Mesenteric fat pad (tissue), 1 donor: ENCODE data around the gene MROH7. TPM values are rescaled to one million over a fixed set of nuclear protein-coding genes. Genes with fewer than 3 reads are reported as not detected.

ENCODE experiments used
- DNase-seq: peaks from one replicate; pipeline ENCODE4 v3.0.0-alpha.2; 2020; ENCODE audit warnings: low spot score
- total RNA-seq: library from RNA; stranded (reverse); fragmentation: NEBNext Ultra II Directional; extraction: Animal tissue kit (Norgen Biotek cat#: 25700); gene quantifications from one replicate; pipeline ENCODE4 v1.2.1, GENCODE V29; 2021
- donor health status: DM: yes; HTN: yes; CAD: no.

MROH7 gene
- total RNA-seq, 1 donor from 2014 or later: 2.4 TPM

DNA sequence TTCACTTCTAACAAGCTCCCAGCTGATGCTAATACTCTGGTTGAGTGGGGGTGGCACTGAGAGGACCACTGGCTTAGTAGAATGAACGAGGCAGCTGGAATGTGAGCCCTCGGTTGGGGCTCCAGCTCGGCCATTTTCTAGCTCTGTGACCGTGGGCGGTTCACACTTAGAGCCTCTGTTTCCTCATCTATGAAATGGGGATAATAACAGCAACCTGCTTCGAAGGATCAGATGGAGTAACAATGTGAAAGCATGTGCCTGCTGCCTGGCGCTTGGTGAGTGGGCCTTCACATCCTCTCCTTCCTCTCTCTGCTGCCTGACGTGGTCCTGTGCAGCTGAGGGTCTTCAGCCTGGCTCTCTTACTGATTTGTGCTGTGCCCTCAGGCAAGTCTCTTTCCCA is 53.2 kb downstream of the MROH7 start:
- DNase-seq: no peak

- no peak for DNase-seq
Observed at GRCh38 chr1:54695221-54695620, 53.6 kb downstream of the MROH7 start.

DNA sequence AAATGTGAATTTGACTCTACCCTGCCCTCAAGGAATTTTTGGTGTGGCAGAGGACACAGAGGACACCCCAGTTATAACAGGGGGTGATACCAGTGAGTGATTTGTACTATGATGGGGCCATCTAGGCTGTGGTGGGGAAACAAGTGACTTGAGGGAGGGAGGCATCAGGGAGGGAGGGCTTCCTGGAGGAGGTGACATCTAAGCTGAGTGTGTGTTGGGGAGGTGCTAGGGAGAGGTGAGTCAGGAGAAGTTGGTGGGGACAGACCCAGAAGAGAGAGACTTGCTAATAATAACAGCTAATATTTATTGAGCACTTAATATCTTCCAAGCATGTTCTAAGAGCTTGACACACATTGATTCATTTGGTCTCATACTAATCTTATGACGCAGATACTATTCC is 54.2 kb downstream of the MROH7 start:
- no peak for DNase-seq

DNA sequence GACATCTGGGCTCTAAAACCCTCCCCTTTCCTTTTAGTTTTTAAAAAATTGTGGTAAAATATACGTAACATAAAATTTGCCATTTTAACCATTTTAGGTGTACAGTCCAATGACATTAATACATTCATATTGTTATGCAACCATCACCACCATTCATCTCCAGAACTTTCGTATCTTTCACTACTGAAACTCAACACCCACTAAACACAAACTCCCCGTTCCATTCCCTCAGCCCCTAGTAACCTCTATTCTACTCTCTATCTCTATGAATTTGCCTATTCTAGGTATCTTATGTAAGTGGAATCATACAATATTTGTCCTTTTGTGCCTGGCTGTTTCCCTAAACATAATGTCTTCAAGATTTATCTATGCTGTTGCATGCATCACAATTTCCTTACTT is 54.7 kb downstream of the MROH7 start:
- no peak for DNase-seq

- peak; percentile 74 for DNase-seq
Observed at GRCh38 chr1:54697896-54698295, 56.3 kb downstream of the MROH7 start.

DNA sequence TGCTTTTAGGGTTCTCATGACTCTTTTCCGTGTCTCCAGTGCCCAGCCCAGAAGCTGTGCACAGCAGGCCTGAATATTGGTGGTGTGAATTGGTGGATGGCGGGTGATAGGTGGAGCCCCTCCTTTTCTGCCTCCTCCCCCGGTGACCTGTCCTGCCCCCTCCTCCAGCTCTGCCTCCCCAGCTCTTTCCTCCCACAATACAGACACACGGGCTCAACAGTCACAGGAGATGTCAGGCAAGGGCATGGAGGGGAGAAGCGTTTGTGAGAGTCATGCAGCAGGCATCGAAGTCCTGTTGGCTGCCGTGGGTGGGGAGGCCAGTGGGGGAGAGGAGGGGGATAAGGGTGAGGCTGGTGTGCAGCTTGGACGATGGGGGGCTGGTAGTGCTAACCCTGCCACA is 56.8 kb downstream of the MROH7 start:
- DNase-seq: peak; percentile 53

DNA sequence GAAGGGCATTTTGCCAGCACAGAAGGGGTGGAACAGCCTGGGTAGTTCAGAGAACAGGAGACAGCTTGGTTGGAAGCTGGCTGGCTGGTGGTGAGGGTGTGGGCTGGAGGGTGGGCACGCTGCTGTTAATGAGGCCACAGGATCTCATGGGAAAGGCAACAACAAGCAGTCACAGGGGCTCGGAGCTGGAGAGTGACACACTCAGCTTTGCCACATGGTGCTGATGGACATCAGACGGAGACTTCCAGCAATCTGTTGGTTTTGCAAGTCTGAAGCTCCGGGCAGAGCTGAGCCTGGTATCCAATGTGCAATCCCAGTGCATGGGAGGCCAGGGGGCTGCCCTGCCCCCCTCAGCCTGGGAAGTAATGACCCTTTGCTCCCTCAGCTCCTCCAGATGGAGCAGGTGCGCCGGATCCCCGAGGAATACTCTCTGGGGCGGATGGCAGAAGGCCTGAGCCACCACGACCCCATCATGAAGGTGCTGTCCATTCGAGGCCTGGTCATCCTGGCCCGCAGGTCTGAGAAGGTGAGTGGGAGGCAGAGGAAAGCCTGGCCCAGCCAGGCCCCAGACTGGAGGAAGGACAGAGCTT is 58.4 kb downstream of the MROH7 start:
- DNase-seq: peak; percentile 86

DNA sequence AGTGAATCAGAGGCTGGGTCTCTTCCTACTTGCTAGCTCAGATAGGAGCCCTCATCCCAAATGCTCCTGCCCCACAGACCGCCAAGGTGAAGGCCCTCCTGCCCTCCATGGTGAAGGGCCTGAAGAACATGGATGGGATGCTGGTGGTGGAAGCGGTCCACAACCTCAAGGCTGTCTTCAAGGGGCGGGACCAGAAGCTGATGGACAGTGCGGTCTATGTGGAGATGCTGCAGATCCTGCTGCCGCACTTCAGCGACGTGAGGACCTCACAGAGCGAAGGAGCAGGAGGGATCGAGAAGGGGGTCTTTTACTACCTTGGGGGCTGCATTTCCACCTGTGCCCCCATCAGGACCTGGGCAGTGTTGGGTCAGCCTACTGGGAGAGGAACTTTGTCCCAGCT is 59.5 kb downstream of the MROH7 start:
- DNase-seq: peak; percentile 62

- peak; percentile 53 for DNase-seq
Observed at GRCh38 chr1:54701996-54702395, 60.4 kb downstream of the MROH7 start.

DNA sequence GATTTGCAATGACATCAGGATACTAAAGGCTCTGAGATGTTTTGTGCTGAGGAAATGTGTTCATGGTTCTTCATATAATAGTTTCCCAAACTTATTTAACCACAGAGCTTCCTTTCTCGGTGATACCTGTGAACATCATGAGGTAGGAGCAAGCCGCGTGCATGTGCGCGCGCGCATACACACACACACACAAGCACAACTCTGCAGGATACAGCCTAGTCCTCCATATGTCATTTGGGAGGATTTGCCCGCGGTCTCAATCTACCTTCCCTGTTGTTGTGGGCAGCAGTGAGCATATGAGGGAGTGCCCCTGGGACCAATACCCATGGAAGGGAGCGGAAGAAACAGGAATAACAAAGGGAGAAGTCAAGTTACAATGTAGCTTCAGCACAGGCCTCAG is 61.9 kb downstream of the MROH7 start:
- DNase-seq: no peak

DNA sequence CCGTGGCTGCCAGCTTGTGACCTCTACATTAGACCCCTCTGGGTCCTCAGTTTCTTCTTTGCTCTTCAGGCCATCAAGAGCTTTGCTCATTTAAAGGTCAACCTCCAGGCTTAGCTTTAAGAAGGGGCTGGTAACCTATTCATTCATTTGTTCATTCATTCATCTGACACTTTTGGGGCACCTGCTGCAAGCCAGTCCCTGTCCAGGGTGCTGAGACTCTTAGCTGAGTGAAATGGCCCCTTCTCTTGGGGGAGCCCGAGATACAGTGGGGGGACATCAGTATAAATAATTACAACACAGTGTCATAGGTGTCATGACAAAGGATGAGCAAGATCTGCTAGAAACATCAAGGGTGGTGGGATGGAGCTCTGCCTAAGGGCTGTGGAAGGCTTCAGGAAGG is 63.6 kb downstream of the MROH7 start:
- DNase-seq: no peak

GRCh38 chr1:54706419-54706818 is 64.8 kb downstream of the MROH7 start:
- DNase-seq: no peak

DNA sequence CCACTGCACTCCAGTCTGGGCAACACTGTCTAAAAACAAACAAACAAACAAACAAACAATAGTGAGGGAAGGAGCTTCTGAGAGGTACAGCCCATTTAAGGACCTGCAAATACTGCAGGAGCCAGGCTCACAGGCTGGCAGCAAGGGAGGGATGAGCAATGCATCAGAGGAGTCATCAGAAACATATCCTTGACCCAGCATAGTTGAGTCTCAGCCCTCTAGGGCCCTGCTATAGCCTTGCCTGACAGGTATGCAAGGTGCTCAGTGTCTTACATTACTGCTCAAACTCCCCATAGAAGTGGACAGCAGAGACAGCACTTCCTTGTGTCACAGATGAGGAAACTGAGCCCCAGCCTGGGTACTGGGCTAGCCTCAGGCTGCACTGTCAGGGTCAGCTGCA is 66.8 kb downstream of the MROH7 start:
- no peak for DNase-seq

DNA sequence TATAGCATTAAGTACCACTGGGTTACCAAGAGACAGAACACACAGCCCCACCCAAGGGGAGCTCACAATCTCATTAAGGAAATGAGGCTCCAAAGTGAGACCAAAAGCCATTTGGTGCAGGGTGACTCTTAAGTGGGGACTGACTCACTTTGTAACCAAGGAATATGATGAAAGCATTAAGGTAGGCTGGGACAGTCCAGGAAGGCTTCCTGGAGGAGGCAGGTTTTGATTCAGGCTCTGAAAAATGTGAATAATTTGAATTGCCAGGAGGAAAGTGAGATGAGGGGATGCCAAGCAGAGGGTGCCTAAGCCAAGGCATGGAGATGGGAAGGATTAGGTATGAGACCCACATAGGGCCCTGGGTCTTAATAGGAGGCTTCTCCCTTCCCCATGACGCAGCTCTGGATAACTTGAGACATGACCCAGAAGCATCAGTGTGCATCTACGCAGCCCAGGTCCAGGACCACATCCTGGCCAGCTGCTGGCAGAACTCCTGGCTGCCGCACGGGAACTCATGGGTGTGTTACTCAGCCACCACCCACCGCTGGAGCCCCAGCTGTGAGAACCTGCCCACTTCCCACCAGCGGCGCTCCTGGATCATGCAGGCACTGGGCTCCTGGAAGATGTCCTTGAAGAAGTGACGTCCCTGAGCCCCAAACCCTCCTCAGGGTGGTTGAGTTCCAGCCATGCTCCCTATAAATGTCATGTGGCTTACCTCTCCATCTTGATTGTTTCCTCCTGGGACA is 68.1 kb downstream of the MROH7 start:
- no peak for DNase-seq

DNA sequence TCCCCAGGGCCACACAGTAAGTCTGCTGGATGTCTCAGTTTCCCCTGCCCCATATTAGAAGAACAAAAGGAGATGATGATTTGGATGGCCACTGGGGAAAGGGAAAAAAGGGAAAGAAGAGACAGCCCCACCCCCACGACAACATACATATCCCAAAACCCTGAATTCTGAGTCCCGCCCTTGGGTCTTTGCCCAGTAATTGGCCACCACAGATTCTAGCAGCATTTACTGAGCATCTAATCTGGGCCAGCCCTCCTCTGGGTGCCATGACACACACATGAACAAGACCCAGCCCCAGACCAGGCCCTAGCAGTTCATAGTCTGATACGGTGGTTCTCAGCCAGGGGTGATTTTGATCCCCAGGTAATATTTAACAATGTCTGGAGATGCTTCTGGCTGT is 68.8 kb downstream of the MROH7 start:
- DNase-seq: no peak

GRCh38 chr1:54710841-54711240 is 69.3 kb downstream of the MROH7 start:
- no peak for DNase-seq

DNA sequence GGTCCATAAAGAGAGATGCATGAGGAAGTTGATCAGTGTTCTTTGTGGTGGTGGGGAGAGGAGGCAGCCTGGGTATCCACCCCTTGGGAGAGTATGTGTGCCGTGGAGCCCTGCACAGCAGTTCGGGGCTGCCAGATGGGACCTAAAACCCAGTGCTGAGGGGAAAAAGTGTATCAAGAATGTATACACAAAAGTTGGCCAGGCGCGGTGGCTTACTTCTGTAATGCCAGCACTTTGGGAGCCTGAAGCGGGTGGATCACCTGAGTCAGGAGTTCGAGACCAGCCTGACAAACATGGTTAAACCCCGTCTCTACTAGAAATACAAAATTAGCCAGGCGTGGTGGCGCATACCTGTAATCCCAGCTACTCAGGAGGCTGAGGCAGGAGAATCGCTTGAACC is 70.0 kb downstream of the MROH7 start:
- no peak for DNase-seq

- DNase-seq: peak; percentile 64
Observed at GRCh38 chr1:54714881-54715492, 73.4 kb downstream of the MROH7 start.

GRCh38 chr1:54715493-54716298 is 74.1 kb downstream of the MROH7 start, which contains the start of gene TTC4:
TTC4 (plus strand) TSS chr1:54715861; CDS start chr1:54715909, 48 bp downstream.
- peak; percentile 96 for DNase-seq

GRCh38 chr1:54716299-54717047 is 74.9 kb downstream of the MROH7 start:
- DNase-seq: no peak

- DNase-seq: no peak
Observed at GRCh38 chr1:54721719-54722118, 80.1 kb downstream of the MROH7 start.
